Measurements from ENCODE around the gene MKRN2.

DNA sequence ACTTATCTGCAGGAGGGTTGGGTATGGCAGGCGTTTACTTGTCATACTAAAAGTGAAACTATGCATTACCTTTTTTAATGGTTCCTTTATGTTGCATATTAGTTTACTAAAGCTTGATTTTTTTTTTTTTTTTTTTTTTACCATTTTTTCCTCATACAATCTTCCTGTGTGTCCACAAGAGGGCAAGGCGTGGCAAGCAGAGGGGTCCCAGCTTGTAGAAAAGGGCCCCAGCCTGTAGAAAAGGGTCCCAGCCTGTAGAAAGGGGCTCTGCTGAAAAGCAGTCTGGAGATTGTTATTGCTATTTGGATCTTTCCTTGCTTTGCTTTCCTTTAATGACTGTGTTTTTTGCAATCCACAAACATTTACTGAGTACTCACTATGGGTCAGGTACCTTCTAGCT is 21.9 kb downstream of the MKRN2 start:
- TF ChIP-seq, protein P1, sequence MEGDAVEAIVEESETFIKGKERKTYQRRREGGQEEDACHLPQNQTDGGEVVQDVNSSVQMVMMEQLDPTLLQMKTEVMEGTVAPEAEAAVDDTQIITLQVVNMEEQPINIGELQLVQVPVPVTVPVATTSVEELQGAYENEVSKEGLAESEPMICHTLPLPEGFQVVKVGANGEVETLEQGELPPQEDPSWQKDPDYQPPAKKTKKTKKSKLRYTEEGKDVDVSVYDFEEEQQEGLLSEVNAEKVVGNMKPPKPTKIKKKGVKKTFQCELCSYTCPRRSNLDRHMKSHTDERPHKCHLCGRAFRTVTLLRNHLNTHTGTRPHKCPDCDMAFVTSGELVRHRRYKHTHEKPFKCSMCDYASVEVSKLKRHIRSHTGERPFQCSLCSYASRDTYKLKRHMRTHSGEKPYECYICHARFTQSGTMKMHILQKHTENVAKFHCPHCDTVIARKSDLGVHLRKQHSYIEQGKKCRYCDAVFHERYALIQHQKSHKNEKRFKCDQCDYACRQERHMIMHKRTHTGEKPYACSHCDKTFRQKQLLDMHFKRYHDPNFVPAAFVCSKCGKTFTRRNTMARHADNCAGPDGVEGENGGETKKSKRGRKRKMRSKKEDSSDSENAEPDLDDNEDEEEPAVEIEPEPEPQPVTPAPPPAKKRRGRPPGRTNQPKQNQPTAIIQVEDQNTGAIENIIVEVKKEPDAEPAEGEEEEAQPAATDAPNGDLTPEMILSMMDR (conservative IDR thresholded peaks at IDR 0.05 in 1 of 2, IDR thresholded peaks at IDR 0.05 in 1 of 2; ENCODE audit: extremely low read depth in 1 of 2, insufficient read depth in 1 of 2, low read depth in 1 of 2, low read length in 2 of 2), result peak in 1 of 2 donors; percentile 21
- TF ChIP-seq EZH2 (IDR thresholded peaks at IDR 0.05; ENCODE audit: borderline replicate concordance, low read length), result no peak
